HepG2 (cell line): ENCODE data around the gene FAM117B.

Experiments
- KAT8 ChIP-seq: IDR thresholded peaks from 2 replicates; pipeline ENCODE4 v1.6.1; 2016; ENCODE audit warnings: missing genetic modification reagents, missing compliant biosample characterization
- MTA3 ChIP-seq: sonication (generic); formaldehyde crosslinking; IDR thresholded peaks from 2 replicates; pipeline ENCODE4 v1.4.0; 2020; ENCODE audit warnings: missing genetic modification reagents
- ZNF546 ChIP-seq: sonication (generic); formaldehyde crosslinking; conservative IDR thresholded peaks from 2 replicates; pipeline ENCODE4 v1.8.1; 2023; ENCODE audit warnings: mild to moderate bottlenecking, missing genetic modification reagents

- TF ChIP-seq ZNF546 (CRISPR knock-in tag) (no peak), KAT8 (CRISPR knock-in tag) (no peak), MTA3 (no peak)
Observed at GRCh38 chr2:202790676-202791075, 155.9 kb downstream of the FAM117B start.
